Right atrium auricular region (tissue), 2 donors: Measurements from ENCODE around the gene SNX3. TPM values are rescaled to one million over a fixed set of nuclear protein-coding genes. Genes with fewer than 3 reads are reported as not detected.
"Not testable (repeated sequence)": the region's sequence is repeated elsewhere in the genome, so short reads cannot be mapped to it uniquely, and the experiment has no call there.

Experiments used
- DNase-seq: peaks from one replicate; pipeline ENCODE4 v3.0.0-alpha.2; 2019; ENCODE audit warnings: low spot score
- H3K27ac ChIP-seq, 2 donors: fragments of 200-600 bp; sonication (generic); 1 replicate in 1 of 2; 2 replicates in 1 of 2; pipeline ENCODE4 v1.5.1; 2016 to 2019
- H3K27me3 ChIP-seq, 2 donors: fragments of 200-600 bp; sonication (generic); one replicate each; pipeline versions ENCODE4 v1.5.1 to v1.6.0; 2017 to 2019
- H3K36me3 ChIP-seq: fragments of 200-600 bp; sonication (generic); one replicate; pipeline ENCODE4 v1.5.1; 2016
- H3K4me1 ChIP-seq, 2 donors: fragments of 200-600 bp; sonication (generic); one replicate each; pipeline versions ENCODE4 v1.5.1 to v1.6.0; 2017 to 2019
- H3K4me3 ChIP-seq, 2 donors: fragments of 200-600 bp; sonication (generic); 1 replicate in 1 of 2; 2 replicates in 1 of 2; pipeline ENCODE4 v1.5.1; 2017 to 2019; ENCODE audit warnings: mild to moderate bottlenecking in 1 of 2, moderate library complexity in 1 of 2
- H3K9me3 ChIP-seq, 2 donors: fragments of 200-600 bp; sonication (generic); one replicate each; pipeline ENCODE4 v1.5.1; 2019
- total RNA-seq, 2 donors: library from RNA; depleted of rRNA; stranded (reverse); fragments of >200 nt; gene quantifications; one replicate each; pipeline ENCODE4 v1.1.0, GENCODE V29; 2016
- TF ChIP-seq, protein P1 (sequence below), 2 donors: fragments of 200-600 bp; sonication (generic); IDR thresholded peaks; one replicate each; pipeline ENCODE4 v1.5.1; 2019; ENCODE audit warnings: antibody characterized with exemption in 2 of 2

The SNX3 gene
- total RNA-seq, 2 donors from 2014 or later, result 159 to 242 TPM

GRCh38 chr6:108274546-108274945 lies 13.7 kb upstream of the SNX3 start:
- no peak for DNase-seq
- Histone ChIP-seq H3K27ac (no peak overlapping the region), H3K4me3 (no peak overlapping the region), H3K27me3 (no peaks in the 10 kb centered on the region), H3K36me3 (no peaks in the 10 kb centered on the region), H3K4me1 (no peaks in the 10 kb centered on the region), H3K9me3 (no peaks in the 10 kb centered on the region)
- TF ChIP-seq, protein P1, sequence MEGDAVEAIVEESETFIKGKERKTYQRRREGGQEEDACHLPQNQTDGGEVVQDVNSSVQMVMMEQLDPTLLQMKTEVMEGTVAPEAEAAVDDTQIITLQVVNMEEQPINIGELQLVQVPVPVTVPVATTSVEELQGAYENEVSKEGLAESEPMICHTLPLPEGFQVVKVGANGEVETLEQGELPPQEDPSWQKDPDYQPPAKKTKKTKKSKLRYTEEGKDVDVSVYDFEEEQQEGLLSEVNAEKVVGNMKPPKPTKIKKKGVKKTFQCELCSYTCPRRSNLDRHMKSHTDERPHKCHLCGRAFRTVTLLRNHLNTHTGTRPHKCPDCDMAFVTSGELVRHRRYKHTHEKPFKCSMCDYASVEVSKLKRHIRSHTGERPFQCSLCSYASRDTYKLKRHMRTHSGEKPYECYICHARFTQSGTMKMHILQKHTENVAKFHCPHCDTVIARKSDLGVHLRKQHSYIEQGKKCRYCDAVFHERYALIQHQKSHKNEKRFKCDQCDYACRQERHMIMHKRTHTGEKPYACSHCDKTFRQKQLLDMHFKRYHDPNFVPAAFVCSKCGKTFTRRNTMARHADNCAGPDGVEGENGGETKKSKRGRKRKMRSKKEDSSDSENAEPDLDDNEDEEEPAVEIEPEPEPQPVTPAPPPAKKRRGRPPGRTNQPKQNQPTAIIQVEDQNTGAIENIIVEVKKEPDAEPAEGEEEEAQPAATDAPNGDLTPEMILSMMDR (IDR thresholded peaks at IDR 0.05), result no peak

DNA sequence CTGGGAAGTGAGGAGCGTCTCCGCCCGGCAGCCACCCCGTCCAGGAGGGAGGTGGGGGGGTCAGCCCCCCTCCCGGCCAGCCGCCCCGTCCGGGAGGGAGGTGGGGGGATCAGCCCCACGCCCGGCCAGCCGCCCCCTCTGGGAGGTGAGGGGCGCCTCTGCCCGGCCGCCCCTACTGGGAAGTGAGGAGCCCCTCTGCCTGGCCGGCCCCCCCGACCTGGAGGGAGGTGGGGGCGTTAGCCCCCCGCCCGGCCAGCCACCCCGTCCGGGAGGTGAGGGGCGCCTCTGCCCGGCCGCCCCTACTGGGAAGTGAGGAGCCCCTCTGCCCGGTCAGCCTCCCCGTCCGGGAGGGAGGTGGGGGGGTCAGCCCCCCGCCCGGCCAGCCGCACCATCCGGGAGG lies 9.1 kb upstream of the SNX3 start:
- not testable (repeated sequence) for H3K27me3 ChIP-seq, H3K36me3 ChIP-seq, H3K27ac ChIP-seq, DNase-seq, H3K9me3 ChIP-seq, H3K4me3 ChIP-seq, H3K4me1 ChIP-seq

DNA sequence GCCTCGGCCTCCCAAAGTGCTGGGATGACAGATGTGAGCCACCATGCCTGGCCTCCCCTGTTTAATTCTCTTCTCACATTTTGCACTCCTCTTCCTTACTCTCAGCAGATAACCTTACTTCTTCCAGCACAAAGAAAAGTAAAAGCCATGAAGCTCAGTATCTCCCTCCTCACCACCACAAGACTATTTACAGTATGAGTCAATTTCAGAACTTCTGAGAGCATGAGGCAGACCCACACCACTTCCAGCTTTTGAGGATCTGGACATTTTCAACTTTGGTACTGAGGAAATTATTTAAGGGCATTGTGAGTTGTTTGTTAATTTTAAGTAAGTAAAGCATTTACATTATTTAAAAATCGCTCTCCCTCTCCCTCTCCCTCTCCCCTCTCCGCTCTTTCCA lies 8.0 kb upstream of the SNX3 start:
- Histone ChIP-seq H3K27me3 (no peaks in the 10 kb centered on the region), H3K4me1 (no peaks in the 10 kb centered on the region), H3K36me3 (no peaks in the 10 kb centered on the region), H3K4me3 (no peak overlapping the region), H3K9me3 (no peaks in the 10 kb centered on the region), H3K27ac (no peak overlapping the region)
- no peak for DNase-seq
- TF ChIP-seq, protein P1 (IDR thresholded peaks at IDR 0.05), result no peak

- no peak for DNase-seq
- Histone ChIP-seq H3K36me3 (no peaks in the 10 kb centered on the region), H3K9me3 (no peaks in the 10 kb centered on the region), H3K27me3 (no peaks in the 10 kb centered on the region), H3K4me1 (peaks cover 0 to 10% of the 10 kb centered on the region in 2 donors), H3K4me3 (no peak overlapping the region), H3K27ac (no peak overlapping the region)
- TF ChIP-seq, protein P1 (IDR thresholded peaks at IDR 0.05), result no peak
These were observed 2.5 kb upstream of the SNX3 start for GRCh38 chr6:108263371-108263770.

- peaks cover 0 to 36% of the 10 kb centered on the region in 2 donors for H3K4me1 ChIP-seq
These were observed 573 bp downstream of the SNX3 start for GRCh38 chr6:108260126-108260808.

More at GRCh38 chr6:108260126-108260808, 573 bp downstream of the SNX3 start:
- peak overlapping the region; percentile 59 to 97 for H3K4me3 ChIP-seq
- H3K27me3 ChIP-seq, result no peaks in the 10 kb centered on the region
- peak overlapping the region; percentile 98 to 100 for H3K27ac ChIP-seq
- TF ChIP-seq, protein P1 (IDR thresholded peaks at IDR 0.05), result no peak
- DNase-seq, result peak; percentile 59
- H3K36me3 ChIP-seq, result no peaks in the 10 kb centered on the region
- H3K9me3 ChIP-seq, result no peaks in the 10 kb centered on the region
